ENCODE measurements around the gene SOD2. TPM values are rescaled to one million over a fixed set of nuclear protein-coding genes. Genes with fewer than 3 reads are reported as not detected.

The SOD2 gene
- total and polyA plus RNA-seq, 2 of the 13 experiments (the other 11 are each of a cell fraction or from before 2014, with no cell fraction given) = 304 to 309 TPM

DNA sequence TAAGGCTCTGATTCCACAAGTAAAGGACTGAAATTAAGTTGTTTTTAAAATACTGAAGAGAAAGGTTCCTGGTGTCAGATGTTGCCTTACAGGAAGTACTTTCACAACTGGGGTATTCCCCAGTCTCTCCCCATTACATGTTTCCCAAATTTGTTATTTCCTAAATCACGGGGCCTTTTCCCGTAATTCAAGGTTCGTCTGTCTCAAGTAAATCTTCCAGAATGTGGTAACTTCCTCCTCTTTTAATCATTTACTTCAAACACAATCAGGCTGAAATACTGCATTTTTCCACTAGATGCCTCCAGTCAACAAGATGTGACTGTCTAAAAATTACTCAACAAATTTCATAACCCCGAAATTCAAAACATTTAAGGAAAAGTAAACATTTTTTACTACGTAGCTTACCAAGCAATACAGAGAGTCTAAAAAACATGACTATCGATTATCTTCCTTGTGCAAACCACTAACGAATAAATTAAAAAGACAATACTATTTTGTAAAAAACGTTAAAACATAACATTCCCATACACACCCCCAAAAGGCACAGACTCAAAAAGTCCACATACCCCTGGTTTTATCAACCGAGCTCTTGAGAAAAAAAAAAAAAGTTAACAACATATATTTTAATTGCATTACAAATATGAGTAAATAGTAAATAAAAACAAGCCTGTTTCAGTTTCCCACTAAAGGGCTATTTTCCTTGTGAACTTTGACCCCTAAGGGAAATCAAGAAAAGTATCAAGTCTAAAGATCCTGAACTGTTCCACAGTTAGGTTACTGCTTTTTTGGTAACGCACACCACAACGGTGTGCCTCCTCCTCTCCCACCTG lies 1.7 kb downstream of the SOD2 start (continued):
- no peak for TF ChIP-seq ARID2 (CRISPR knock-in tag; IDR thresholded peaks at IDR 0.05; ENCODE audit: borderline replicate concordance)
- no peak for TF ChIP-seq ZNF34 (CRISPR knock-in tag; IDR thresholded peaks at IDR 0.05; ENCODE audit: borderline replicate concordance)
- TF ChIP-seq FUBP1 (CRISPR knock-in tag; IDR thresholded peaks at IDR 0.05; ENCODE audit: borderline replicate concordance) = no peak
- TF ChIP-seq, protein P1, sequence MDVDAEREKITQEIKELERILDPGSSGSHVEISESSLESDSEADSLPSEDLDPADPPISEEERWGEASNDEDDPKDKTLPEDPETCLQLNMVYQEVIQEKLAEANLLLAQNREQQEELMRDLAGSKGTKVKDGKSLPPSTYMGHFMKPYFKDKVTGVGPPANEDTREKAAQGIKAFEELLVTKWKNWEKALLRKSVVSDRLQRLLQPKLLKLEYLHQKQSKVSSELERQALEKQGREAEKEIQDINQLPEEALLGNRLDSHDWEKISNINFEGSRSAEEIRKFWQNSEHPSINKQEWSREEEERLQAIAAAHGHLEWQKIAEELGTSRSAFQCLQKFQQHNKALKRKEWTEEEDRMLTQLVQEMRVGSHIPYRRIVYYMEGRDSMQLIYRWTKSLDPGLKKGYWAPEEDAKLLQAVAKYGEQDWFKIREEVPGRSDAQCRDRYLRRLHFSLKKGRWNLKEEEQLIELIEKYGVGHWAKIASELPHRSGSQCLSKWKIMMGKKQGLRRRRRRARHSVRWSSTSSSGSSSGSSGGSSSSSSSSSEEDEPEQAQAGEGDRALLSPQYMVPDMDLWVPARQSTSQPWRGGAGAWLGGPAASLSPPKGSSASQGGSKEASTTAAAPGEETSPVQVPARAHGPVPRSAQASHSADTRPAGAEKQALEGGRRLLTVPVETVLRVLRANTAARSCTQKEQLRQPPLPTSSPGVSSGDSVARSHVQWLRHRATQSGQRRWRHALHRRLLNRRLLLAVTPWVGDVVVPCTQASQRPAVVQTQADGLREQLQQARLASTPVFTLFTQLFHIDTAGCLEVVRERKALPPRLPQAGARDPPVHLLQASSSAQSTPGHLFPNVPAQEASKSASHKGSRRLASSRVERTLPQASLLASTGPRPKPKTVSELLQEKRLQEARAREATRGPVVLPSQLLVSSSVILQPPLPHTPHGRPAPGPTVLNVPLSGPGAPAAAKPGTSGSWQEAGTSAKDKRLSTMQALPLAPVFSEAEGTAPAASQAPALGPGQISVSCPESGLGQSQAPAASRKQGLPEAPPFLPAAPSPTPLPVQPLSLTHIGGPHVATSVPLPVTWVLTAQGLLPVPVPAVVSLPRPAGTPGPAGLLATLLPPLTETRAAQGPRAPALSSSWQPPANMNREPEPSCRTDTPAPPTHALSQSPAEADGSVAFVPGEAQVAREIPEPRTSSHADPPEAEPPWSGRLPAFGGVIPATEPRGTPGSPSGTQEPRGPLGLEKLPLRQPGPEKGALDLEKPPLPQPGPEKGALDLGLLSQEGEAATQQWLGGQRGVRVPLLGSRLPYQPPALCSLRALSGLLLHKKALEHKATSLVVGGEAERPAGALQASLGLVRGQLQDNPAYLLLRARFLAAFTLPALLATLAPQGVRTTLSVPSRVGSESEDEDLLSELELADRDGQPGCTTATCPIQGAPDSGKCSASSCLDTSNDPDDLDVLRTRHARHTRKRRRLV (CRISPR knock-in tag; IDR thresholded peaks at IDR 0.05) = 0 out of 2 replicates have a peak, but pooled peaks have one; percentile 2
- TF ChIP-seq, protein P2, sequence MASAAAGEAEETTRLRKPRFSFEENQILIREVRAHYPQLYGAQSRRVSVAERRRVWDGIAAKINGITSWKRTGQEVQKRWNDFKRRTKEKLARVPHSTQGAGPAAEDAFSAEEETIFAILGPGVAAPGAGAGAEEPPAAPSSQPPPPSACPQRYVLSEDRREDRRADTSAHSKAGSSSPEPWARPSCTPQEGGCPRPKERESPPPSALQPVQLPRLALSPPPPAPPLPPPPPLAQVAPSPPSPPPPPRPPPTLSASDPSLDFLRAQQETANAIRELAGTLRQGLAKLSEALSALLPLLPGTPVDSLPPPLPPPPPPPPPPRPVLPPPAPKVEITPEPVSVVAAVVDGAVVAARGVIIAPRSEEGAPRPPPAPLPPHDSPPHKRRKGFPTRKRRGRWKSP (CRISPR knock-in tag; IDR thresholded peaks at IDR 0.05) = peak; percentile 60; the same call in 1 of the 2 replicates
- no peak for TF ChIP-seq HIVEP1 (CRISPR knock-in tag; IDR thresholded peaks at IDR 0.05)
- TF ChIP-seq ZBTB10 (CRISPR knock-in tag; IDR thresholded peaks at IDR 0.05; ENCODE audit: borderline replicate concordance) = 0 out of 2 replicates have a peak, but pooled peaks have one; percentile 58
- TF ChIP-seq HDAC2 (CRISPR knock-in tag; IDR thresholded peaks at IDR 0.05) = peak; percentile 51
- no peak for TF ChIP-seq ZFP36 (IDR thresholded peaks at IDR 0.05; ENCODE audit: borderline replicate concordance, low read depth, low read length, partially characterized antibody)
- TF ChIP-seq GTF2F1 (IDR thresholded peaks at IDR 0.05; ENCODE audit: low read length) = no peak
- TF ChIP-seq YY1 (IDR thresholded peaks at IDR 0.05; ENCODE audit: insufficient read depth, insufficient replicate concordance, low read depth, low read length) = no peak
- TF ChIP-seq, protein P3, sequence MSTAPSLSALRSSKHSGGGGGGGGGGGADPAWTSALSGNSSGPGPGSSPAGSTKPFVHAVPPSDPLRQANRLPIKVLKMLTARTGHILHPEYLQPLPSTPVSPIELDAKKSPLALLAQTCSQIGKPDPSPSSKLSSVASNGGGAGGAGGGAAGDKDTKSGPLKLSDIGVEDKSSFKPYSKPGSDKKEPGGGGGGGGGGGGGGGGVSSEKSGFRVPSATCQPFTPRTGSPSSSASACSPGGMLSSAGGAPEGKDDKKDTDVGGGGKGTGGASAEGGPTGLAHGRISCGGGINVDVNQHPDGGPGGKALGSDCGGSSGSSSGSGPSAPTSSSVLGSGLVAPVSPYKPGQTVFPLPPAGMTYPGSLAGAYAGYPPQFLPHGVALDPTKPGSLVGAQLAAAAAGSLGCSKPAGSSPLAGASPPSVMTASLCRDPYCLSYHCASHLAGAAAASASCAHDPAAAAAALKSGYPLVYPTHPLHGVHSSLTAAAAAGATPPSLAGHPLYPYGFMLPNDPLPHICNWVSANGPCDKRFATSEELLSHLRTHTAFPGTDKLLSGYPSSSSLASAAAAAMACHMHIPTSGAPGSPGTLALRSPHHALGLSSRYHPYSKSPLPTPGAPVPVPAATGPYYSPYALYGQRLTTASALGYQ (CRISPR knock-in tag; IDR thresholded peaks at IDR 0.05) = peak; percentile 79
- no peak for TF ChIP-seq RBAK (CRISPR knock-in tag; IDR thresholded peaks at IDR 0.05)
- TF ChIP-seq ZSCAN9 (CRISPR knock-in tag; IDR thresholded peaks at IDR 0.05; ENCODE audit: borderline replicate concordance) = peak; percentile 55; the same call in 1 of the 2 replicates
- TF ChIP-seq TCF7 (IDR thresholded peaks at IDR 0.05; ENCODE audit: low read depth) = peak; percentile 57
